HepG2 (cell line): ENCODE data around the gene CKS1B. TPM values are rescaled to one million over a fixed set of nuclear protein-coding genes. Genes with fewer than 3 reads are reported as not detected.
A peak's percentile ranks its signal among the peaks of the same experiment; 100 is the strongest.

Experiments used
- ATAC-seq: fragments of 200-7000 bp; cut with Tn5 transposase; 3 replicates; pipeline ENCODE4 v1.9.1; 2020; ENCODE audit warnings: mild to moderate bottlenecking, moderate library complexity
- BruUV-seq: library from RNA; stranded (reverse); fragments of 400-500 nt; replicated peaks from 2 replicates; lab custom pipeline; 2021; lab: Mats Ljungman, UMichigan
- CTCF ChIA-PET: fragments of 300-600 bp; formaldehyde crosslinking; extraction: SDS; loops from one replicate; lab custom pipeline; 2021; ENCODE audit warnings: low total read pairs, inconsistent platforms, low intra/inter-chr PET ratio; lab: Yijun Ruan, JAX
- POLR2A ChIA-PET: fragments of 350-600 bp; sonication (Branson Sonifier 250); formaldehyde crosslinking; loops from one replicate; lab custom pipeline; 2020; ENCODE audit warnings: antibody characterized with exemption, inconsistent platforms; lab: Yijun Ruan, JAX
- DNase-seq: peaks from one replicate; pipeline ENCODE4 v3.0.0-alpha.2; 2015; ENCODE audit warnings: low spot score
- FAIRE-seq: peaks from 3 replicates; lab custom pipeline; 2011; peaks lifted over from hg19 to GRCh38; lab: Jason Lieb, UNC
- H2AFZ ChIP-seq: one replicate; pipeline ENCODE4 v1.6.1; 2011; ENCODE audit warnings: low read length, inconsistent platforms
- H3K27ac ChIP-seq: fragments of 300-600 bp; 3 replicates; pipeline ENCODE4 v1.8.0; 2011; ENCODE audit warnings: mixed run types, mild to moderate bottlenecking, mixed read lengths, low read length, inconsistent platforms; ENCODE audit not compliant: insufficient read depth; ENCODE audit errors: extremely low read length
- H3K27me3 ChIP-seq, 2 experiments: fragments of 200-600 bp in 1 of 2; 2 replicates in 1 of 2; 3 replicates in 1 of 2; pipeline versions ENCODE4 v1.6.0 to v1.8.0; 2011; ENCODE audit warnings: low read length in 2 of 2, mild to moderate bottlenecking in 2 of 2, moderate library complexity in 2 of 2, inconsistent platforms in 1 of 2; ENCODE audit not compliant: insufficient read depth in 2 of 2, control insufficient read depth in 1 of 2
- H3K36me3 ChIP-seq, 2 experiments: fragments of 200-600 bp in 1 of 2; replicated peaks in 1 of 2; 2 replicates in 1 of 2; 3 replicates in 1 of 2; pipeline versions ENCODE4 v1.5.1 to v1.8.0; 2011; ENCODE audit warnings: low read length in 2 of 2, inconsistent platforms in 1 of 2; ENCODE audit not compliant: insufficient read depth in 2 of 2, control insufficient read depth in 1 of 2
- H3K4me1 ChIP-seq: 2 replicates; pipeline ENCODE4 v1.5.1; 2012; ENCODE audit warnings: low read length, inconsistent platforms; ENCODE audit not compliant: insufficient read depth
- H3K4me2 ChIP-seq: 2 replicates; pipeline ENCODE4 v1.6.0; 2011; ENCODE audit warnings: low read depth, low read length, inconsistent platforms
- H3K4me3 ChIP-seq, 3 experiments: fragments of 200-600 bp in 1 of 3; sonication (generic), shearing (Covaris generic) in 1 of 3; replicated peaks in 1 of 3; 2 replicates each; pipeline ENCODE4 v1.5.1; 2011 to 2016; ENCODE audit warnings: low read length in 3 of 3, inconsistent platforms in 2 of 3, low read depth in 2 of 3, mild to moderate bottlenecking in 2 of 3, control low read depth in 1 of 3, mixed read lengths in 1 of 3; ENCODE audit not compliant: insufficient read depth in 1 of 3
- H3K79me2 ChIP-seq: one replicate; pipeline ENCODE4 v1.6.1; 2011; ENCODE audit warnings: low read length, inconsistent platforms; ENCODE audit not compliant: insufficient read depth
- H3K9ac ChIP-seq: 2 replicates; pipeline ENCODE4 v1.6.0; 2011; ENCODE audit warnings: mild to moderate bottlenecking, low read depth, low read length, inconsistent platforms; ENCODE audit not compliant: insufficient read depth
- H3K9me3 ChIP-seq: 2 replicates; pipeline ENCODE4 v1.5.1; 2012; ENCODE audit warnings: mild to moderate bottlenecking, low read length
- H4K20me1 ChIP-seq: 2 replicates; pipeline ENCODE4 v1.6.0; 2011; ENCODE audit warnings: inconsistent platforms, mild to moderate bottlenecking, low read length, moderate library complexity; ENCODE audit not compliant: insufficient read depth
- FOXA1 ChIP-seq, 2 experiments: fragments of 450-650 bp in 1 of 2; sonication (generic) in 1 of 2; formaldehyde crosslinking in 1 of 2; IDR thresholded peaks; 2 replicates each; pipeline versions ENCODE4 v1.4.0 to v1.6.1; 2016 to 2020; ENCODE audit warnings: missing genetic modification reagents in 1 of 2
- MEF2D ChIP-seq: sonication (generic); formaldehyde crosslinking; IDR thresholded peaks from 2 replicates; pipeline ENCODE4 v1.5.1; 2020; ENCODE audit warnings: mild to moderate bottlenecking, missing genetic modification reagents
- NFE2L1 ChIP-seq: sonication (generic); formaldehyde crosslinking; IDR thresholded peaks from 2 replicates; pipeline ENCODE4 v1.4.0; 2020; ENCODE audit warnings: missing genetic modification reagents, mild to moderate bottlenecking, borderline replicate concordance
- NRL ChIP-seq: sonication (generic); formaldehyde crosslinking; IDR thresholded peaks from 2 replicates; pipeline ENCODE4 v1.5.0; 2020; ENCODE audit warnings: missing genetic modification reagents, mild to moderate bottlenecking, moderate library complexity, borderline replicate concordance
- RBAK ChIP-seq: sonication (generic); formaldehyde crosslinking; IDR thresholded peaks from 2 replicates; pipeline ENCODE4 v1.5.1; 2020; ENCODE audit warnings: mild to moderate bottlenecking, missing genetic modification reagents
- SIN3A ChIP-seq: IDR thresholded peaks from 2 replicates; pipeline ENCODE4 v1.6.1; 2011; ENCODE audit warnings: low read depth, mild to moderate bottlenecking, control low read depth, low read length, borderline replicate concordance
- SOX13 ChIP-seq, 3 experiments: fragments of 450-650 bp in 1 of 3; sonication (generic) in 1 of 3; formaldehyde crosslinking in 1 of 3; IDR thresholded peaks in 2 of 3; conservative IDR thresholded peaks in 1 of 3; 2 replicates each; pipeline versions ENCODE4 v1.5.0 to v1.6.1; 2016 to 2020; ENCODE audit warnings: antibody characterized with exemption in 1 of 3, mild to moderate bottlenecking in 1 of 3, missing compliant biosample characterization in 1 of 3, missing genetic modification reagents in 1 of 3, moderate library complexity in 1 of 3
- ZNF18 ChIP-seq: sonication (generic); formaldehyde crosslinking; IDR thresholded peaks from 2 replicates; pipeline ENCODE4 v1.8.0; 2022; ENCODE audit warnings: mild to moderate bottlenecking, missing genetic modification reagents; ENCODE audit not compliant: insufficient replicate concordance
- ZNF569 ChIP-seq: sonication (generic); formaldehyde crosslinking; IDR thresholded peaks from 2 replicates; pipeline ENCODE4 v1.5.0; 2020; ENCODE audit warnings: mild to moderate bottlenecking, missing genetic modification reagents, moderate library complexity, borderline replicate concordance
- ZNF607 ChIP-seq: sonication (generic); formaldehyde crosslinking; IDR thresholded peaks from 2 replicates; pipeline ENCODE4 v1.5.1; 2020; ENCODE audit warnings: missing genetic modification reagents, mild to moderate bottlenecking, borderline replicate concordance
- WGBS: methylation state at CpG from one replicate; pipeline ENCODE4 v1.1.6; 2017; ENCODE audit warnings: low lambda C conversion rate; 5-methylcytosine and 5-hydroxymethylcytosine counted together
- in situ Hi-C: cut with HindIII; loops from 2 replicates; pipeline ENCODE4 v1.10.0; 2017; ENCODE audit warnings: low pct_unique_long_range_greater_than_20kb; ENCODE audit not compliant: extremely low pct_ligation_motif_present
- intact Hi-C: fragments of 100-400 bp; cut with micrococcal nuclease; formaldehyde crosslinking; loops from one replicate; pipeline ENCODE4 v1.10.0; 2022; ENCODE audit not compliant: unreplicated experiment
- polyA plus RNA-seq, 8 experiments: library from polyadenylated mRNA; depleted of rRNA in 3 of 8; stranded (reverse) in 7 of 8; unstranded in 1 of 8; fragments of >200 nt; fragmentation: Illumina TruSeq in 4 of 8; extraction: Trizol in 4 of 8; gene quantifications; 2 replicates each; pipeline versions ENCODE4 v1.2.1 to v1.2.3, GENCODE V29; 2011 to 2016; ENCODE audit warnings: low read depth in 4 of 8, missing spikeins in 1 of 8, mixed read lengths in 1 of 8; ENCODE audit not compliant: insufficient read depth in 1 of 8
- total RNA-seq, 5 experiments: library from RNA; depleted of rRNA; stranded (reverse); fragments of >200 nt; fragmentation: Illumina TruSeq; extraction: Trizol; gene quantifications; 2 replicates each; pipeline ENCODE4 v1.2.3, GENCODE V29; 2016; ENCODE audit warnings: low read depth in 1 of 5

CKS1B gene
- total and polyA plus RNA-seq, 2 of the 13 experiments (the other 11 are each of a cell fraction or from before 2014, with no cell fraction given): 217 to 222 TPM

DNA sequence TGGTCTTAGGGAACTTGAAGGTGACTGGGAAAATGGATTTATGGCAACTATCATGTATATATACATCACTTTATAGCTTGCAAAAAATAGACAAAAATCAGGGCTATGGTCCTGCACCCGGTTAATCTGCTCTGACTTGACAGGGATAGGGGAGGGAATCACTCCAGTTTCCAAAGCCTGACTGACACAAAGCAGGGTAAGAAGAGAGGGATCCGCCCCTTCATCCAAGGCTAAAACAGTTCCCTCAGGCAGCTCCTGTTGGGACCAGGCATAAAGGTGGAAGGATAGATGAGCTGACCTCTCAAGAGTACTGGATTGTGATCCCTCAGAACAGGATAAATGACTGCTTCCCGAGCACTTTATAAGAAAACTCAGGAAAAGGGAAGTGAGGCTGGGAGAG, 19.9 kb upstream of the CKS1B start:
- peaks cover 5 to 19% of the 10 kb centered on the region in 2 experiments; a peak in 4 of 5 replicates for H3K36me3 ChIP-seq
- intact Hi-C loops (no loop called here), in situ Hi-C loops (no loop called here)
- CTCF ChIA-PET: no interaction called here
- H3K4me3 ChIP-seq: peak overlapping the region in 1 of 3 experiments; percentile 40; a peak in 1 of 6 replicates
- no peaks in the 10 kb centered on the region; a peak in 1 of 5 replicates for H3K27me3 ChIP-seq
- H3K4me1 ChIP-seq: peaks cover 46% of the 10 kb centered on the region
- DNase-seq: no peak
- TF ChIP-seq NFE2L1: no peak
- no peak for TF ChIP-seq NRL (CRISPR knock-in tag)
- TF ChIP-seq MEF2D (CRISPR knock-in tag): peak; percentile 5; the same call in 1 of the 2 replicates
- no peak for TF ChIP-seq ZNF607
- no peaks in the 10 kb centered on the region for H3K9me3 ChIP-seq
- H3K79me2 ChIP-seq: no peaks in the 10 kb centered on the region
- no peaks in the 10 kb centered on the region for H4K20me1 ChIP-seq
- WGBS: 80% methylated on average over 3 of the region's 3 CpGs
- peak overlapping the region; percentile 89; the same call in 1 of the 2 replicates for H3K9ac ChIP-seq
- POLR2A ChIA-PET: interaction anchor here (0.7 to 4.1 kb wide), 9 partner anchors 10 to 218 kb away, joined by 3 to 91 read pairs (median 6); partner anchors contain the start of genes CKS1B, LENEP, PMVK and SHC1
- FAIRE-seq: no peak
- no peak overlapping the region for H2AFZ ChIP-seq
- peak overlapping the region; percentile 96 for H3K27ac ChIP-seq
- H3K4me2 ChIP-seq: peak overlapping the region; percentile 95
- ATAC-seq: no peak
- no TSS peak for BruUV-seq

GRCh38 chr1:154955039-154955717, 19.3 kb upstream of the CKS1B start:
- ATAC-seq (peak; percentile 80), FAIRE-seq (peak; percentile 42), DNase-seq (peak; percentile 77)
- intact Hi-C loops: no loop called here
- H4K20me1 ChIP-seq: no peaks in the 10 kb centered on the region
- ChIA-PET CTCF (interaction anchor here (2.0 kb wide), 1 partner anchor 62 kb away, joined by 8 read pairs; no protein-coding TSS in a partner anchor), POLR2A (interaction anchor here (0.6 to 4.1 kb wide), 17 partner anchors 9 to 238 kb away, joined by 3 to 91 read pairs (median 5); partner anchors contain the start of genes ADAM15, CKS1B, EFNA4 and FLAD1)
- peak overlapping the region; percentile 95 for H3K4me2 ChIP-seq
- H3K9me3 ChIP-seq: no peaks in the 10 kb centered on the region
- H3K79me2 ChIP-seq: no peaks in the 10 kb centered on the region
- peaks cover 48% of the 10 kb centered on the region for H3K4me1 ChIP-seq
- H3K4me3 ChIP-seq: peak overlapping the region; percentile 61 to 72 (median 69)
- peak overlapping the region; percentile 96 for H3K27ac ChIP-seq
- H3K36me3 ChIP-seq: peaks cover 5 to 20% of the 10 kb centered on the region in 2 experiments; a peak in 4 of 5 replicates
- in situ Hi-C loops: no loop called here
- no peak overlapping the region for H2AFZ ChIP-seq
- TSS peak; percentile 34 for BruUV-seq
- WGBS: 15% methylated on average over 4 of the region's 4 CpGs
- no peaks in the 10 kb centered on the region; a peak in 1 of 5 replicates for H3K27me3 ChIP-seq
- H3K9ac ChIP-seq: peak overlapping the region; percentile 89
- peak; percentile 35 for TF ChIP-seq ZNF18 (CRISPR knock-in tag)
- TF ChIP-seq RBAK (CRISPR knock-in tag): peak; percentile 83; the same call in 1 of the 2 replicates
- TF ChIP-seq FOXA1 (IDR thresholded peaks at IDR 0.05): no peak
- TF ChIP-seq FOXA1 (CRISPR knock-in tag; IDR thresholded peaks at IDR 0.05): peak; percentile 24; the same call in 1 of the 2 replicates
- no peak for TF ChIP-seq ZNF569 (CRISPR knock-in tag)
- no peak for TF ChIP-seq SOX13 (IDR thresholded peaks at IDR 0.05)
- TF ChIP-seq SOX13 (CRISPR knock-in tag; conservative IDR thresholded peaks at IDR 0.05 in 1 of 2, IDR thresholded peaks at IDR 0.05 in 1 of 2): 0 out of 4 replicates have a peak, but pooled peaks of 1 of the 2 experiments have one; percentile 34
- TF ChIP-seq SIN3A: peak; percentile 55; the same call in 1 of the 2 replicates
